ENCODE measurements around the gene DPEP3. TPM values are rescaled to one million over a fixed set of nuclear protein-coding genes. Genes with fewer than 3 reads are reported as not detected.

DPEP3 gene
- total RNA-seq, 1 experiment from 2014 or later: not detected

DNA sequence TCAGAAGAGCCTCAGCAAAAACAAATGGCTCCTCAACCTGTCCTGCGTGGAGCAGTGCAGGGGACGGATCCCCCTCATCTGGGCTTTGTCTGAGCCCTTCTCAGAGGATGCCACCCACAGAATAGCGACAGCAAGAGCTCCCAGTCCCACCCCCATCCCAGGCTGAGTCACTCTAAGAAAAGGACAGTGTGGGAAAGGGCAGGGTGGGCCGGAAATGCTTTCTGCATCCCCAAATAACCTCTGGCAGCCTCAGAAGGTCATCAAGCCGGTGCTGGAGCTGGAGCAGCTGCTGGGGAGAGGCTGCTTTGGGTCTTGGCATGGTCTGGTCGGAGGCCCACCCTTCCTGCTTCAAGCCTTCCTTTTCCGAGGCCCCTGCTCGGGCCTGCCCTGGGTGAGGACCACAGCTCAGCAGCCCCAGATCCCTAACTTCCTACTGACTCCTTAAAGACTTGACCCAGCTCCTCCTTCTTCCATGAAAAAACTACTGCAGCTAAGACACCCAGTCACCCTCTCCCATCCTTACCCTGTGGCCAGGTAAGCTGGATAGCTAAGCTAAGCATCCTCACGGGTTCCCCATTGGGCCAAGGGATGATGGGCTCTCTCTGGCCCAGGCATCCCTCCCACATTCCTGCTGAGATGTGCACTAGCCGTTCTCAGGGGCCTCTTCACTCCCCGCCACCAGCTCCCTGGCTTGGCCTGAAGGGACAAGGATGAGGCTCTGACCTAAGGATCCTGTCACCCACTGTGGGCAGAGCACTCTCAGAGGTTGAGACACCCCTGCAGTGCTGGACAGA, 20.6 kb downstream of the DPEP3 start:
- Histone ChIP-seq H3K36me3 (ENCODE audit: insufficient read depth, low read length) (no peaks in the 10 kb centered on the region), H3K9me3 (ENCODE audit: low read length) (no peaks in the 10 kb centered on the region), H3K27ac (ENCODE audit: low read length) (no peak overlapping the region), H2AFZ (ENCODE audit: low read length) (no peak overlapping the region), H3K9ac (ENCODE audit: low read length) (no peak overlapping the region), H3K9me2 (replicated peaks; ENCODE audit: insufficient read depth, low read length) (no peaks in the 10 kb centered on the region), H3K4me1 (ENCODE audit: low read length) (no peaks in the 10 kb centered on the region), H3K4me3 (ENCODE audit: low read length) (no peak overlapping the region), H3K27me3 (ENCODE audit: low read length) (no peaks in the 10 kb centered on the region), H3K4me2 (ENCODE audit: low read depth, low read length, poor library complexity, severe bottlenecking) (no peak overlapping the region), H4K20me1 (ENCODE audit: insufficient read depth, low read depth, low read length) (no peaks in the 10 kb centered on the region), H3K79me2 (ENCODE audit: low read length) (no peaks in the 10 kb centered on the region)
- DNase-seq: no peak

DNA sequence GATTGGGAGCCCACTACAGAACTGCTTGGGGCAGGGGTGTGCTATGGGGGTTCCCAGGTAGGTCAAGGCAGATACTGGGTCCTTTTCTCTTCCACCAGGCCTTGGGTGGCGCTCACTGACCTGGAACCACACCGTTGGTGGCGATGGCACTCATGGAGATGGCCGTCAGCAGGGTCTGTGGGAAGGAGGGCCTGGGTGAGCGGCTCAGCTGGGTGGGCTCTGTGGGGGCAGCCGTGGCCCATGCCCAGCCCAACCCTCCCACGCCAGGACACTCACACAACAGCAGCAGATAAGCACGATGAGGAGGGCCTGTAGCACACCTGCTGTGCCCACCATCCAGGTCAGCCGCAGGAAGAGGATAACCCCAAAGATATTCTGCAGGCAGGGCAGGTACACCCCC, 22.7 kb downstream of the DPEP3 start:
- H3K36me3 ChIP-seq (ENCODE audit: insufficient read depth, low read length): no peaks in the 10 kb centered on the region

DNA sequence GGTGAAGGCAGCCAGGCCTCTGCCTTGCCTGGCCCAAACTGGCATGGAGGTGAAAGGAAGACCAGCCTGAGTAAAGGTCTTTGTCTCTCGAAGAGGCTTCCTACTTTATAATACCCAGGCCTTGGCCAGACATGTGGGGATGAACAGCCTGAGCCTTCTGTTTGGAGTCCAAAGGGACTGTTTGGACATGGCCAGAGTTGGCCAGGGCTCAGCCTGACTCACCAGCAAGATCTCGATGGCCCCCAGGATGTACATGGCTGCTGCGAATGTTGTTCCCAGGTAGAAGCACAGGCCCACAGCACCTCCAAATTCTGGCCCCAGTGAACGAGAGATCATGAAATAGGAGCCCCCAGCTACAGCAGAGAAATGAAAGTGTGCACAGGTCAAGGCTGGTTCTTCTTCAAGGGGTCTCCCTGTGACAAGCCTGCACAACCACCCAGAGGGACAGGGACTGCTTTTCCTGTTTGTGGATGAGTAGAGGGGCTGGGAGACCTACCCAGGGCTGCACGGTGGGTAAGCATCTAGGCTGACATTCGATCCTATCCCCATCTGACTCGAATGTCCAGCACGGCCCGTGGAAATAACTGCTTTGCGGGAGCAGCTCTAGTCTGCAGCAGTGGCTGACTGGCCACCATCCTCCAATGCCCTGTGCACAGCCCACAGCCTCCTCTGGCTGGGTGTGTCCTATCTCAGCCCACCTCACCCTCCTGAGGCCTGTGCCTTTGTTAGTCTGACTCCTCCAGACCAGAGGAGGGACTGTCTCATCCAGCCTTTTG, 25.7 kb downstream of the DPEP3 start:
- Histone ChIP-seq H2AFZ (ENCODE audit: low read length) (no peak overlapping the region), H3K27ac (ENCODE audit: low read length) (no peak overlapping the region), H3K27me3 (ENCODE audit: low read length) (no peaks in the 10 kb centered on the region), H4K20me1 (ENCODE audit: insufficient read depth, low read depth, low read length) (no peaks in the 10 kb centered on the region), H3K4me2 (ENCODE audit: low read depth, low read length, poor library complexity, severe bottlenecking) (no peak overlapping the region), H3K79me2 (ENCODE audit: low read length) (no peaks in the 10 kb centered on the region), H3K9me3 (ENCODE audit: low read length) (no peaks in the 10 kb centered on the region), H3K9me2 (replicated peaks; ENCODE audit: insufficient read depth, low read length) (no peaks in the 10 kb centered on the region), H3K36me3 (ENCODE audit: insufficient read depth, low read length) (no peaks in the 10 kb centered on the region), H3K4me3 (ENCODE audit: low read length) (no peak overlapping the region), H3K4me1 (ENCODE audit: low read length) (no peaks in the 10 kb centered on the region), H3K9ac (ENCODE audit: low read length) (no peak overlapping the region)
- DNase-seq: no peak

More for the DNA sequence above, 22.7 kb downstream of the DPEP3 start:
- Histone ChIP-seq H4K20me1 (ENCODE audit: insufficient read depth, low read depth, low read length) (no peaks in the 10 kb centered on the region), H3K27ac (ENCODE audit: low read length) (no peak overlapping the region), H3K4me2 (ENCODE audit: low read depth, low read length, poor library complexity, severe bottlenecking) (no peak overlapping the region), H3K79me2 (ENCODE audit: low read length) (no peaks in the 10 kb centered on the region), H3K4me1 (ENCODE audit: low read length) (no peaks in the 10 kb centered on the region), H3K27me3 (ENCODE audit: low read length) (no peaks in the 10 kb centered on the region), H2AFZ (ENCODE audit: low read length) (no peak overlapping the region), H3K9me2 (replicated peaks; ENCODE audit: insufficient read depth, low read length) (no peaks in the 10 kb centered on the region), H3K9me3 (ENCODE audit: low read length) (no peaks in the 10 kb centered on the region), H3K9ac (ENCODE audit: low read length) (no peak overlapping the region), H3K4me3 (ENCODE audit: low read length) (no peak overlapping the region)
- DNase-seq: no peak

DNA sequence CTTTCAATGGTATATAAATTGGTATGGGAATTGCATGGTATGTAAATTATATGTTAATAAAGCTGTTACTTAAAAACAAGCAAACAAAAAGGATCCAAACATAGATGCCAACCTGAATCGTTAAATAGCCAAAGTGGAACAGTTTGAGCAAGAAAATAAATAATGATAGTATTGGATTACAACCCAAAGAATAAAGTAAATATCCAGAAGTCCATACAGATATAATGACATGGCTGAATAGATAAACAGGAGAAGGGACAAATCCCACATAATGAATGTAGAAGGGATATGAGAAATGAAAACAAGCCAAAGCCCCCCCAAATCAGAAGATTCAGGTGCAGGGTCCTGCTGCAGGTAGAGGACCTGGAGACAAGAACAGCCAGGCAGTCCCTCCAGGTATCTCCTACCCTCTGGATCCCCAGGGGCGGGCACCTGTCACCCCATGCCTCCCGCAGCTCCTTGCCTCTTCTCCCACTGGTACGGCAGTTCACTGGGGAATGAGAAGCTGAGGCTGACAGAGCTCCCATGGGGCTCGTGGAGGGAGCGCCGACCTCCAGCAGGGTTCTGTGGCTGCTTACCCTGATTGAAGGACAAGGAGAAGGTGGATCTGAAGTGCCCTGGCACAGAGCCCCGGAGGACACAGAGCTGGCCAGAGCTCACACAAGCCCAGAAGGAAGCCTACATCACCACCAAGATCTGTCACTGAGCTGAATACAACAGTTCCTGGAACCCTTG, 26.5 kb downstream of the DPEP3 start:
- Histone ChIP-seq H3K9me3 (ENCODE audit: low read length) (no peaks in the 10 kb centered on the region), H3K79me2 (ENCODE audit: low read length) (no peaks in the 10 kb centered on the region), H3K9me2 (replicated peaks; ENCODE audit: insufficient read depth, low read length) (no peaks in the 10 kb centered on the region), H3K4me2 (ENCODE audit: low read depth, low read length, poor library complexity, severe bottlenecking) (no peak overlapping the region), H3K27ac (ENCODE audit: low read length) (no peak overlapping the region), H3K4me3 (ENCODE audit: low read length) (no peak overlapping the region), H2AFZ (ENCODE audit: low read length) (no peak overlapping the region), H3K27me3 (ENCODE audit: low read length) (no peaks in the 10 kb centered on the region), H3K4me1 (ENCODE audit: low read length) (no peaks in the 10 kb centered on the region), H3K9ac (ENCODE audit: low read length) (no peak overlapping the region), H4K20me1 (ENCODE audit: insufficient read depth, low read depth, low read length) (no peaks in the 10 kb centered on the region), H3K36me3 (ENCODE audit: insufficient read depth, low read length) (no peaks in the 10 kb centered on the region)
- DNase-seq: no peak

DNA sequence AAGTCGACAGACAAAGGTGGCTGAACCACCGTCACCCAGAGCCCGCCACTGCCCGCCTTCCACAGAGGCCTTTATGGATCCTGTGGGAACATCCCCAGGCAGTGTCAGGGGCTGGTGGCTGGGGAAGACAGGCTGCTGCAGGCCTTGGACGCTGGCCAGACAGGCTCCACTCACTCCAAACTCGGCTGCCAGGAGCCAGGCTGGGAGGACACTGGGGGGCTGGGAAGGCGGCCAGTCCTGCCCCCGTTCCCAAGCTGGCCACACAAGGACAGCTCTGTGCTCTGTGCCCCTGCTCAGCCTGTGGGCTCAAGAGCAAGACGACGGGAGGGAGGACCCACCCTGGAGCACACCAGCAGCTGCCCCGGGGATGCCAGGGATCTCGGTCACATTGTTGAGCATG, 28.8 kb downstream of the DPEP3 start:
- Histone ChIP-seq H2AFZ (ENCODE audit: low read length) (no peak overlapping the region), H3K4me1 (ENCODE audit: low read length) (no peaks in the 10 kb centered on the region), H4K20me1 (ENCODE audit: insufficient read depth, low read depth, low read length) (no peaks in the 10 kb centered on the region), H3K9ac (ENCODE audit: low read length) (no peak overlapping the region), H3K9me2 (replicated peaks; ENCODE audit: insufficient read depth, low read length) (no peaks in the 10 kb centered on the region), H3K36me3 (ENCODE audit: insufficient read depth, low read length) (no peaks in the 10 kb centered on the region), H3K9me3 (ENCODE audit: low read length) (no peaks in the 10 kb centered on the region), H3K27ac (ENCODE audit: low read length) (no peak overlapping the region), H3K4me3 (ENCODE audit: low read length) (no peak overlapping the region), H3K79me2 (ENCODE audit: low read length) (no peaks in the 10 kb centered on the region), H3K4me2 (ENCODE audit: low read depth, low read length, poor library complexity, severe bottlenecking) (no peak overlapping the region), H3K27me3 (ENCODE audit: low read length) (no peaks in the 10 kb centered on the region)
- no peak for DNase-seq

DNA sequence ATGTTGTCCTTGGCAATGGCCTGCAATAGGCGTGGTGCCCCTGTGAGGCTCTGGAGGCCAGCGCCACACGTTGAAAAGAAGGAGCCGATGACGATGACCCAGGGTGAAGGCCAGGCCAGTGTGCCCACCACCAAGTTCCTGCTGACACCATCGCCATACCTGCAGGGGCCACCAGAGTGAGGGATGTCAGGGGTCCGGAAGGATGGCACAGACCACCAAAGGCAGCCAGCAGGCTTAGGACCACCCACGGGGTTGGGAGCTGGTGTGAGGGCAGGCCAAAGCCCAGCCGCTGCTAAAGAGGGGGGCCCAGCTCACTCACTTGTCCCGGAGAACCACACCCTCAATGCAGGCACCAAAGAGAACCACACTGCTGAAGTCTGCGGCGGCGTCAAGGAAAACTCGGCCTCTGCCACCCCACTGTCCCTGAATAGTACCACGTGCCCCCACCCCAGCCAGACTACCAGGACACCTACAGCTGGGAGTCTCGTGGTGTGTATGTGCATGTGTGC, 29.9 kb downstream of the DPEP3 start:
- DNase-seq: no peak
- Histone ChIP-seq H3K4me2 (ENCODE audit: low read depth, low read length, poor library complexity, severe bottlenecking) (no peak overlapping the region), H3K36me3 (ENCODE audit: insufficient read depth, low read length) (no peaks in the 10 kb centered on the region), H3K9me2 (replicated peaks; ENCODE audit: insufficient read depth, low read length) (no peaks in the 10 kb centered on the region), H3K27ac (ENCODE audit: low read length) (no peak overlapping the region), H3K9ac (ENCODE audit: low read length) (no peak overlapping the region), H2AFZ (ENCODE audit: low read length) (no peak overlapping the region), H3K27me3 (ENCODE audit: low read length) (no peaks in the 10 kb centered on the region), H3K4me3 (ENCODE audit: low read length) (no peak overlapping the region), H3K9me3 (ENCODE audit: low read length) (no peaks in the 10 kb centered on the region), H3K79me2 (ENCODE audit: low read length) (no peaks in the 10 kb centered on the region), H3K4me1 (ENCODE audit: low read length) (no peaks in the 10 kb centered on the region), H4K20me1 (ENCODE audit: insufficient read depth, low read depth, low read length) (no peaks in the 10 kb centered on the region)

DNA sequence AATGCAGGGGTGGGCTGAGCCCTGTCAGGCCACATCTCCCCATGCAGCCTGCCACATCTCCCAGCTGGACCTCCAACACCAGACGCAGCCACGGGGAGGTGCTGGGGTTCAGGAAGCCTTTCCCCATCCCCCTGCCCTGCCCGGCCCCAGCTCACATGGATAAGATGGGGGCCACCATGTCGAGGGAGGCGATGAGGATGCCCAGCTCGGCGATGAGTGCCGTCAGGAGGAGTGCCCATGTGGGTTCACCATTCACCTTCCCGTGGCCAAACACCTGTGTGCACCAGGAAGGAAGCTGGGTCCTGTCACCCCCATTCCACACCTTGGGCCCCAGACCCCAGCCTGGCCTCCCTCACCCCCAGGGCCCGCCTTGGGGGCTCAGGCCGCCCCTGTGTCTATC, 30.7 kb downstream of the DPEP3 start:
- H3K27me3 ChIP-seq (ENCODE audit: low read length): no peaks in the 10 kb centered on the region
- no peaks in the 10 kb centered on the region for H3K9me2 ChIP-seq (replicated peaks; ENCODE audit: insufficient read depth, low read length)
- no peaks in the 10 kb centered on the region for H4K20me1 ChIP-seq (ENCODE audit: insufficient read depth, low read depth, low read length)
- no peak overlapping the region for H3K9ac ChIP-seq (ENCODE audit: low read length)
- no peak overlapping the region for H3K4me3 ChIP-seq (ENCODE audit: low read length)
- no peaks in the 10 kb centered on the region for H3K79me2 ChIP-seq (ENCODE audit: low read length)
- DNase-seq: no peak
- H3K36me3 ChIP-seq (ENCODE audit: insufficient read depth, low read length): no peaks in the 10 kb centered on the region
- H3K4me1 ChIP-seq (ENCODE audit: low read length): no peaks in the 10 kb centered on the region
- H3K27ac ChIP-seq (ENCODE audit: low read length): no peak overlapping the region
- no peak overlapping the region for H3K4me2 ChIP-seq (ENCODE audit: low read depth, low read length, poor library complexity, severe bottlenecking)
- no peaks in the 10 kb centered on the region for H3K9me3 ChIP-seq (ENCODE audit: low read length)
- no peak overlapping the region for H2AFZ ChIP-seq (ENCODE audit: low read length)

DNA sequence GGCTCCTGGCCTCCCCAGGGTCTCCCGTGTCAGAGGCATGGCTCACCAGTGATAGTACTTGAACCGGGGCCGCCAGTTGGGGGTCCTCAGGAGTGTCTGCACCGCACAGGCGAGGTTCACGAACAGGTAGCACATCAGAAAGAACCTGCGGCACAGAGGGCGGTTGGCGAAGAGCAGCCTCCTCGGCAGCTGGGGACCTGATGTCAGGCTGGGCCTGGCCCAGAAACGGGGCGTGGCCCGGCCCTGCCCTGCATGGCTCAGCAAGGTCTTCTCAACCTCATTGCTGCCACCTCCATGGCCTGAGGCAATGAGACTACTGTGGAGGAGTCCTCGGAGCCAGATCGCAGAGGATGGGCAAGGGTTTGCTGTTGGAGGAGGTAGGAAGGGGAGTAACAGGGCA, 32.3 kb downstream of the DPEP3 start:
- H3K79me2 ChIP-seq (ENCODE audit: low read length): no peaks in the 10 kb centered on the region
- H4K20me1 ChIP-seq (ENCODE audit: insufficient read depth, low read depth, low read length): peaks cover 4% of the 10 kb centered on the region; the same call in 1 of the 2 replicates
- no peak overlapping the region for H3K4me2 ChIP-seq (ENCODE audit: low read depth, low read length, poor library complexity, severe bottlenecking)
- DNase-seq: no peak
- H3K36me3 ChIP-seq (ENCODE audit: insufficient read depth, low read length): no peaks in the 10 kb centered on the region
- no peaks in the 10 kb centered on the region for H3K4me1 ChIP-seq (ENCODE audit: low read length)
- no peaks in the 10 kb centered on the region for H3K27me3 ChIP-seq (ENCODE audit: low read length)
- H3K9me3 ChIP-seq (ENCODE audit: low read length): no peaks in the 10 kb centered on the region
- H3K9ac ChIP-seq (ENCODE audit: low read length): no peak overlapping the region
- no peaks in the 10 kb centered on the region for H3K9me2 ChIP-seq (replicated peaks; ENCODE audit: insufficient read depth, low read length)
- H2AFZ ChIP-seq (ENCODE audit: low read length): no peak overlapping the region
- H3K4me3 ChIP-seq (ENCODE audit: low read length): no peak overlapping the region
- no peak overlapping the region for H3K27ac ChIP-seq (ENCODE audit: low read length)

All from Karpas-422 (cell line).